OCI-LY7 (cell line): ENCODE data around the gene FMNL2. TPM values are rescaled to one million over a fixed set of nuclear protein-coding genes. Genes with fewer than 3 reads are reported as not detected.

Experiments
- BruUV-seq: library from RNA; stranded (reverse); fragments of 400-500 nt; replicated peaks from 2 replicates; lab custom pipeline; 2021; lab: Mats Ljungman, UMichigan
- CTCF ChIA-PET: fragments of 300-600 bp; sonication (Branson Sonifier 250); formaldehyde crosslinking; loops from one replicate; lab custom pipeline; 2022; ENCODE audit warnings: antibody characterized with exemption; ENCODE audit not compliant: unreplicated experiment; lab: Charles Lee
- POLR2A ChIA-PET: fragments of 300-600 bp; sonication (Branson Sonifier 250); formaldehyde crosslinking; loops from one replicate; lab custom pipeline; 2022; ENCODE audit warnings: antibody characterized with exemption; lab: Charles Lee
- DNase-seq: peaks from one replicate; pipeline ENCODE4 v3.0.0-alpha.2; 2015; ENCODE audit warnings: low spot score
- H2AFZ ChIP-seq: fragments of 200-600 bp; sonication (generic), shearing (Covaris generic); 2 replicates; pipeline ENCODE4 v1.6.1; 2014; ENCODE audit warnings: mild to moderate bottlenecking, antibody characterized with exemption, low read length, moderate library complexity
- H3K27ac ChIP-seq: fragments of 200-600 bp; sonication (generic); 2 replicates; pipeline ENCODE4 v1.5.1; 2014; ENCODE audit warnings: mixed run types, low read depth, mild to moderate bottlenecking, moderate library complexity, low read length, inconsistent platforms; ENCODE audit not compliant: poor library complexity, severe bottlenecking
- H3K36me3 ChIP-seq: fragments of 200-600 bp; sonication (generic); 2 replicates; pipeline ENCODE4 v1.6.1; 2014; ENCODE audit warnings: mild to moderate bottlenecking, antibody characterized with exemption, low read length, moderate library complexity, mixed read lengths; ENCODE audit not compliant: insufficient read depth
- H3K4me1 ChIP-seq: fragments of 200-600 bp; sonication (generic); 2 replicates; pipeline ENCODE4 v1.5.1; 2014; ENCODE audit warnings: mild to moderate bottlenecking, low read length; ENCODE audit not compliant: insufficient read depth, poor library complexity, severe bottlenecking
- H3K4me2 ChIP-seq: fragments of 200-600 bp; sonication (generic); 2 replicates; pipeline ENCODE4 v1.6.1; 2014; ENCODE audit warnings: mild to moderate bottlenecking, low read length
- H3K4me3 ChIP-seq: fragments of 200-600 bp; sonication (generic); 2 replicates; pipeline ENCODE4 v1.5.1; 2014; ENCODE audit warnings: mild to moderate bottlenecking, low read depth, low read length; ENCODE audit not compliant: poor library complexity, severe bottlenecking
- H3K79me2 ChIP-seq: fragments of 200-600 bp; sonication (generic); 2 replicates; pipeline ENCODE4 v1.6.1; 2016; ENCODE audit warnings: low read depth, mild to moderate bottlenecking, low read length, moderate library complexity, mixed read lengths; ENCODE audit not compliant: insufficient read depth
- H3K9me2 ChIP-seq: fragments of 200-600 bp; sonication (generic); 2 replicates; pipeline ENCODE4 v1.6.1; 2016; ENCODE audit warnings: mild to moderate bottlenecking, low read length, mixed read lengths; ENCODE audit not compliant: insufficient read depth
- H3K9me3 ChIP-seq: fragments of 200-600 bp; sonication (generic); 2 replicates; pipeline ENCODE4 v1.6.1; 2014; ENCODE audit warnings: mild to moderate bottlenecking, mixed run types, low read length, mixed read lengths
- H4K20me1 ChIP-seq: fragments of 200-600 bp; sonication (generic); 2 replicates; pipeline ENCODE4 v1.6.1; 2014; ENCODE audit warnings: mild to moderate bottlenecking, antibody characterized with exemption, low read length, moderate library complexity, mixed read lengths; ENCODE audit not compliant: insufficient read depth
- EZH2phosphoT487 ChIP-seq: fragments of 200-600 bp; sonication (generic); IDR thresholded peaks from 2 replicates; pipeline ENCODE4 v1.6.1; 2018; ENCODE audit warnings: low read depth, borderline replicate concordance, mild to moderate bottlenecking, mixed run types, antibody characterized with exemption, low read length, moderate library complexity, mixed read lengths
- intact Hi-C: fragments of 100-400 bp; cut with micrococcal nuclease; formaldehyde crosslinking; loops from one replicate; pipeline ENCODE4 v1.10.0; 2022; ENCODE audit not compliant: unreplicated experiment
- total RNA-seq, 2 experiments: library from RNA; depleted of rRNA in 1 of 2; stranded (reverse); fragments of >200 nt in 1 of 2; shearing (Covaris generic) in 1 of 2; gene quantifications; 2 replicates each; pipeline ENCODE4 v1.2.3, GENCODE V29; 2014 to 2022
- TF ChIP-seq, protein P1 (sequence below): fragments of 200-600 bp; sonication (generic); conservative IDR thresholded peaks from 2 replicates; pipeline ENCODE4 v1.5.1; 2014; ENCODE audit warnings: mild to moderate bottlenecking, antibody characterized with exemption, low read length, moderate library complexity, mixed read lengths

The FMNL2 gene
- total RNA-seq, 2 experiments from 2014 or later = 0.03 to 0.21 TPM

DNA sequence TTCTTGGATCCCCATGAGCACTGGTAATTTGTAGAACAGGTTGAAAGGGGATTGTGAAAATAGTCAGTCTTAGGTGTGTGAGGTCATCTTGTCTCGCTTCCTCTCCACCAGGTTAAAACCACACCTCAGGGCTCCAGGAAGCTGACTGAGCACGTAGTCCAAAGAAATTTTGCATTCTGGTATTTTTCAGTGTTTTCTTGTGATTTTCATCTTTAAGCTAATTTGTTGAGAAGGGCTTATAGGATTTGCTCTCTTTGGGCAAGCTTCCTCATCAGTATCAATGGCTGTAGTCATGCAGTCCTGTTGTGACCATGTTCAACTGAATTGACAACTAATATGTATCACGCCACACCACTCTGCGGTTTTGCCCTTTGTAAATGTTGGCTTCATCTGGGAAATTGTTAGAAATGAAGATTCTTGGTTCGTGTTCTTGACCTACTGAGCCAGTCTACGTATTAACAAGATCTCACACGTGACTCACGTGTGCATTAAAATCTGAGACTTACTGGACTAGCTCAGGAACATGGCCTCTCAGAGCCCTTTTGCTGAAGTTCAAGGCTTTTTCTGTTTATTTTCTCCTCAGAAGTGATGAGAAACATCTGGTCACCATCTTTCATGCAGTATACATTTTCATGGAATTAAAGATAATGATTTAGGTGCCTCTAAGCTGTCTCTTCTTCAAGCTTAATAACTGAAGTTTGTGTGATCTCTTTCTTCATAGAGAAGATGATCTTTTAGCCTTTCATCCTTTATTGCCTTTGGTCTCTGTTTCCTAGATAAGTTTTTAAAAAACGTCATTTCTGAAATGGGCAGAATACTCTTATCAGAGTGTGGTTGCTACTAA lies 32.8 kb downstream of the FMNL2 start:
- Histone ChIP-seq H3K79me2 (no peaks in the 10 kb centered on the region), H3K9me2 (no peaks in the 10 kb centered on the region), H3K27ac (no peak overlapping the region), H2AFZ (no peak overlapping the region), H3K36me3 (no peaks in the 10 kb centered on the region), H3K4me2 (no peak overlapping the region), H3K4me3 (no peak overlapping the region), H4K20me1 (no peaks in the 10 kb centered on the region), H3K4me1 (no peaks in the 10 kb centered on the region), H3K9me3 (no peaks in the 10 kb centered on the region)
- no TSS peak for BruUV-seq
- POLR2A ChIA-PET = interaction anchor here (0.7 to 0.9 kb wide), 2 partner anchors 15 to 31 kb away, joined by 3 read pairs; no protein-coding TSS in a partner anchor
- intact Hi-C loops = no loop called here
- TF ChIP-seq, protein P1, sequence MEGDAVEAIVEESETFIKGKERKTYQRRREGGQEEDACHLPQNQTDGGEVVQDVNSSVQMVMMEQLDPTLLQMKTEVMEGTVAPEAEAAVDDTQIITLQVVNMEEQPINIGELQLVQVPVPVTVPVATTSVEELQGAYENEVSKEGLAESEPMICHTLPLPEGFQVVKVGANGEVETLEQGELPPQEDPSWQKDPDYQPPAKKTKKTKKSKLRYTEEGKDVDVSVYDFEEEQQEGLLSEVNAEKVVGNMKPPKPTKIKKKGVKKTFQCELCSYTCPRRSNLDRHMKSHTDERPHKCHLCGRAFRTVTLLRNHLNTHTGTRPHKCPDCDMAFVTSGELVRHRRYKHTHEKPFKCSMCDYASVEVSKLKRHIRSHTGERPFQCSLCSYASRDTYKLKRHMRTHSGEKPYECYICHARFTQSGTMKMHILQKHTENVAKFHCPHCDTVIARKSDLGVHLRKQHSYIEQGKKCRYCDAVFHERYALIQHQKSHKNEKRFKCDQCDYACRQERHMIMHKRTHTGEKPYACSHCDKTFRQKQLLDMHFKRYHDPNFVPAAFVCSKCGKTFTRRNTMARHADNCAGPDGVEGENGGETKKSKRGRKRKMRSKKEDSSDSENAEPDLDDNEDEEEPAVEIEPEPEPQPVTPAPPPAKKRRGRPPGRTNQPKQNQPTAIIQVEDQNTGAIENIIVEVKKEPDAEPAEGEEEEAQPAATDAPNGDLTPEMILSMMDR = no peak
- TF ChIP-seq EZH2phosphoT487 = no peak
- CTCF ChIA-PET = no interaction called here
- DNase-seq = no peak

DNA sequence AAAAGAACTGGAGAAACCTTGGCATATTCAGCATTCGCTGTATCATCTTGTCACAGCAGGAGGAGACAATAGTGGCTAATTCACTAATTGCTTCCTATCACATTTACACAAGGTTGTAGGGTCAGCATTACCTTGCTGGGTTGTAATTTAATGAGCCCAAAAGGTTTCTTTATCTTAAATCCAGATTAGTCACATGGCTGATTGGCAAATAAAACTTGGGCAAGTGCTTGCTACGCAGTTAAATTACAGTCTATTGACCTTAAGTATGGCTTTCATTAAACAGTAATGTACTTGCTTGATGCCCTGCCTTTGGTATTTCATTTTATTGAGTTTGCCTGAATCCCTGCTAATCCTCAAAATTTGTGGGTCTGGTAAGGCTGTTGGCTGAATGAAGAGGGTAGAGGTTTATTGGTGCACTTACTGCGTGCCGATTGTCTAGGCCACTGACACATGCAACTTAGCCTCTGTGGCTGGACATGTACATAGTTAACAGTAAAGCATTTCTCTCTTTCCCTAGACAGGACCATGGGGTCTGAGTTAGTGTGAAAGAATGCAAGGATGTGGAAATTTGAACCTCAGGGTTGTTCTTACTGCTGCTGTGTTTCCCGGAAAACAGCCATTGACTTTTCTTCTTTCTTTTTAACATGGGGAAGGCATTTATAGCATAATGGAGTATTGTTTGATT lies 34.3 kb downstream of the FMNL2 start:
- Histone ChIP-seq H3K27ac (no peak overlapping the region), H3K4me3 (no peak overlapping the region), H2AFZ (no peak overlapping the region), H3K79me2 (no peaks in the 10 kb centered on the region), H3K9me2 (no peaks in the 10 kb centered on the region), H3K9me3 (no peaks in the 10 kb centered on the region), H4K20me1 (no peaks in the 10 kb centered on the region), H3K36me3 (no peaks in the 10 kb centered on the region), H3K4me1 (no peaks in the 10 kb centered on the region), H3K4me2 (no peak overlapping the region)
- DNase-seq = no peak
- ChIA-PET POLR2A (no interaction called here), CTCF (no interaction called here)
- BruUV-seq = no TSS peak
- intact Hi-C loops = no loop called here
- TF ChIP-seq, protein P1 = no peak
- no peak for TF ChIP-seq EZH2phosphoT487
